Heart left ventricle (tissue), 16 donors: ENCODE results near the gene CERS1. TPM values are rescaled to one million over a fixed set of nuclear protein-coding genes. Genes with fewer than 3 reads are reported as not detected.

Source experiments
- ATAC-seq, 4 donors: fragments of 200-7000 bp; cut with Tn5 transposase; one replicate each; pipeline ENCODE4 v1.9.1; 2020 to 2022; ENCODE audit warnings: moderate library complexity in 4 of 4, mild to moderate bottlenecking in 3 of 4, moderate number of reproducible peaks in 1 of 4
- DNase-seq, 5 donors: peaks; one replicate each; pipeline ENCODE4 v3.0.0-alpha.2; 2020
- H3K27ac ChIP-seq, 12 donors: fragments of 200-600 bp; sonication (generic) in 4 of 12; one replicate each; pipeline versions ENCODE4 v1.5.0 to v1.8.0; 2016 to 2022; ENCODE audit warnings: mild to moderate bottlenecking in 2 of 12
- H3K27me3 ChIP-seq, 9 donors: fragments of 200-600 bp; sonication (generic) in 2 of 9; one replicate each; pipeline versions ENCODE4 v1.5.1 to v1.8.0; 2016 to 2022; ENCODE audit warnings: mild to moderate bottlenecking in 3 of 9
- H3K36me3 ChIP-seq, 9 donors: fragments of 200-600 bp; sonication (generic) in 2 of 9; one replicate each; pipeline versions ENCODE4 v1.5.0 to v1.8.0; 2018 to 2022; ENCODE audit warnings: mild to moderate bottlenecking in 2 of 9
- H3K4me1 ChIP-seq, 12 donors: fragments of 200-600 bp; sonication (generic) in 4 of 12; one replicate each; pipeline versions ENCODE4 v1.5.0 to v1.8.0; 2016 to 2022; ENCODE audit warnings: mild to moderate bottlenecking in 3 of 12
- H3K4me3 ChIP-seq, 12 donors: fragments of 200-600 bp; sonication (generic) in 4 of 12; one replicate each; pipeline versions ENCODE4 v1.5.0 to v1.8.0; 2017 to 2022; ENCODE audit warnings: mild to moderate bottlenecking in 9 of 12, moderate library complexity in 4 of 12
- H3K9me3 ChIP-seq, 12 donors: fragments of 200-600 bp; sonication (generic) in 4 of 12; one replicate each; pipeline versions ENCODE4 v1.5.0 to v1.8.0; 2016 to 2022; ENCODE audit warnings: mild to moderate bottlenecking in 1 of 12
- CTCF ChIP-seq, 12 donors: fragments of 200-600 bp; sonication (generic) in 4 of 12; IDR thresholded peaks; one replicate each; pipeline versions ENCODE4 v1.5.0 to v1.8.0; 2018 to 2022; ENCODE audit warnings: antibody characterized with exemption in 12 of 12, mild to moderate bottlenecking in 5 of 12
- POLR2A ChIP-seq, 2 donors: fragments of 450-650 bp; IDR thresholded peaks; one replicate each; pipeline ENCODE4 v1.6.1; 2017; ENCODE audit warnings: antibody characterized with exemption in 2 of 2, mild to moderate bottlenecking in 2 of 2, moderate library complexity in 2 of 2
- WGBS, 4 donors: extraction: QIAGEN DNeasy Blood & Tissue Kit in 2 of 4; methylation state at CpG; one replicate each; pipeline versions ENCODE4 v1.1.5 to v1.1.7; 2013 to 2018; 5-methylcytosine and 5-hydroxymethylcytosine counted together
- intact Hi-C, 10 donors: fragments of 100-400 bp; cut with DNase I; formaldehyde crosslinking; loops; one replicate each; pipeline versions ENCODE4 v1.11.1 to v1.14.2; 2022
- polyA plus RNA-seq, 2 donors: library from polyadenylated mRNA; stranded (reverse); fragments of 200-250 nt; gene quantifications; one replicate each; pipeline ENCODE4 v1.2.3, GENCODE V29; 2013
- total RNA-seq, 9 donors: library from RNA; depleted of rRNA in 2 of 9; stranded (reverse); fragments of >200 nt in 2 of 9; fragmentation: NEBNext Ultra II Directional in 3 of 9; extraction: Animal tissue kit (Norgen Biotek cat#: 25700) in 3 of 9; gene quantifications; one replicate each; pipeline versions ENCODE4 v1.1.0 to v1.2.4, GENCODE V29; 2016 to 2023
- donor health status: ischemic (EF 13 %, LVEDD 7.1; RV severe dilation, severe dysfunction).
- donor health status: healthy with polysubstance abuse.
- donor health status: DM: no; HTN: yes; CAD: no.
- donor health status: DM: no; HTN: no; CAD: no.
- donor health status: ischemic (EF 25% LVEDD 6.9; RV normal size, moderate dysfunction).
- donor health status: ischemic (EF 25% LVEDD 5.7; RV mildly dilated, moderate dysfunction).
- donor health status: healthy.
- donor health status: DM: yes; HTN: yes; CAD: no.
- donor health status: ischemic (EF 35%, LVEDD 5.7; RV mildly dilated, moderate dysfunction).
- donor health status: nonischemic (EF 11% LVEDD 7.7; RV severe dilation, severe dysfunction).
- donor health status: DM: yes; HTN: yes; CAD: no.
- donor health status: PGD.
- donor health status: ischemic (EF 29% LVEDD 5.4; RV normal size, mild dysfunction).
- donor health status: nonischemic (EF 23%, LVEDD 6.1; RV moderate dilation, normal function).

The CERS1 gene
- total and polyA plus RNA-seq, 11 donors: 0.21 to 2.1 (median 0.52) TPM

GRCh38 chr19:18886972-18887371 is 9.0 kb downstream of the CERS1 start:
- TF ChIP-seq CTCF (IDR thresholded peaks at IDR 0.05) (no peak), POLR2A (IDR thresholded peaks at IDR 0.05) (no peak)
- Histone ChIP-seq H3K27ac (no peak overlapping the region), H3K9me3 (no peaks in the 10 kb centered on the region), H3K27me3 (no peaks in the 10 kb centered on the region), H3K4me3 (no peak overlapping the region), H3K4me1 (no peaks in the 10 kb centered on the region), H3K36me3 (no peaks in the 10 kb centered on the region)
- no peak for ATAC-seq
- intact Hi-C loops: no loop called here
- 89 to 96% (median 95%) methylated on average over 4 of the region's 4 CpGs for WGBS, 4 donors
- DNase-seq: no peak

- H3K9me3 ChIP-seq: no peaks in the 10 kb centered on the region
- WGBS, 4 donors: 81 to 88% (median 85%) methylated on average over 24 to 30 of the region's 30 CpGs
- ATAC-seq (no peak), DNase-seq (no peak)
- no peak overlapping the region for H3K4me3 ChIP-seq
- intact Hi-C loops: no loop called here
- no peaks in the 10 kb centered on the region for H3K36me3 ChIP-seq
- H3K4me1 ChIP-seq: no peaks in the 10 kb centered on the region
- no peak overlapping the region for H3K27ac ChIP-seq
- H3K27me3 ChIP-seq: no peaks in the 10 kb centered on the region
- no peak for TF ChIP-seq POLR2A (IDR thresholded peaks at IDR 0.05)
- TF ChIP-seq CTCF (IDR thresholded peaks at IDR 0.05): no peak
Observed at GRCh38 chr19:18883526-18884304, 12.2 kb downstream of the CERS1 start.

DNA sequence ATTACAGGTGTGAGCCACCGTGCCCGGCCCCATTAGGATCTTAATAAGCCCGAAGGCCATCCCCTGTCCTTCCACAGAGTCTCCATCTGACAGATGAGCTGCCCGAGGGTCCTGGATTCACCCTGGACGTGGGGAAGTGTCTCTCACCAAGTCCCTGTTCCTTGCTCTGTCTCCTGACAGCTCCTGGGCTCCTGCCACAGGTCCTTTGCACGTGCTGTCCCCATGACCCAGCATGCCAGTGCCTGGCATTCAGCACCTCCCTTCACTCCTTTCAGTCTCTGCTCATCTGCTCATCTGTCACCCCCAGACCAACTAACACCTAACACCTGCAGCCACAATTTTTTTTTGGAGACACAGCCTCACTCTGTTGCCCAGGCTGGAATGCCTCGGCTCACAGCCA is 14.5 kb downstream of the CERS1 start:
- 91 to 98% (median 95%) methylated on average over 6 to 7 of the region's 7 CpGs for WGBS, 4 donors
- H3K4me3 ChIP-seq: no peak overlapping the region
- ATAC-seq: no peak
- H3K9me3 ChIP-seq: peaks cover 0 to 4% (median 0%) of the 10 kb centered on the region in 12 donors
- H3K4me1 ChIP-seq: no peaks in the 10 kb centered on the region
- H3K27ac ChIP-seq: no peak overlapping the region
- H3K36me3 ChIP-seq: no peaks in the 10 kb centered on the region
- TF ChIP-seq CTCF (IDR thresholded peaks at IDR 0.05) (no peak), POLR2A (IDR thresholded peaks at IDR 0.05) (no peak)
- no peak for DNase-seq
- intact Hi-C loops: no loop called here
- H3K27me3 ChIP-seq: no peaks in the 10 kb centered on the region

- Histone ChIP-seq H3K4me1 (no peaks in the 10 kb centered on the region), H3K36me3 (no peaks in the 10 kb centered on the region), H3K4me3 (no peak overlapping the region), H3K9me3 (peaks cover 0 to 4% (median 0%) of the 10 kb centered on the region in 12 donors), H3K27me3 (no peaks in the 10 kb centered on the region), H3K27ac (no peak overlapping the region)
- no peak for DNase-seq
- no peak for TF ChIP-seq CTCF (IDR thresholded peaks at IDR 0.05)
- no peak for TF ChIP-seq POLR2A (IDR thresholded peaks at IDR 0.05)
- intact Hi-C loops: no loop called here
- ATAC-seq: peak in 3 of 4 donors; percentile 14 to 39 (median 19)
- 71 to 78% (median 76%) methylated on average over 9 to 13 of the region's 13 CpGs for WGBS, 4 donors
Observed at GRCh38 chr19:18879579-18880373, 16.2 kb downstream of the CERS1 start.
